RWPE1 (cell line): ENCODE measurements around the gene PLA2G2E.
"Not testable (repeated sequence)": the region's sequence is repeated elsewhere in the genome, so short reads cannot be mapped to it uniquely, and the experiment has no call there.

ENCODE experiments used
- CTCF ChIA-PET: fragments of 350-600 bp; sonication (Branson Sonifier 250); formaldehyde crosslinking; extraction: SDS; loops from one replicate; lab custom pipeline; 2021; lab: Yijun Ruan, JAX
- POLR2A ChIA-PET: fragments of 400-600 bp; formaldehyde crosslinking; extraction: SDS; loops from one replicate; lab custom pipeline; 2020; ENCODE audit warnings: antibody characterized with exemption; ENCODE audit not compliant: low non-redundant PET; lab: Yijun Ruan, JAX
- DNase-seq: peaks from one replicate; pipeline ENCODE4 v3.0.0; 2012; ENCODE audit warnings: low spot score
- H3K27ac ChIP-seq: fragments of 450-650 bp; 2 replicates; pipeline ENCODE4 v1.5.1; 2017
- CTCF ChIP-seq: fragments of 450-650 bp; conservative IDR thresholded peaks from 2 replicates; pipeline ENCODE4 v1.5.1; 2017; ENCODE audit warnings: low read depth, mild to moderate bottlenecking

PLA2G2E gene

GRCh38 chr1:19938472-19938871 is 15.1 kb upstream of the PLA2G2E start:
- no peak for TF ChIP-seq CTCF
- CTCF ChIA-PET: interaction anchor here (0.7 kb wide), 1 partner anchor 542 kb away, joined by 3 read pairs; no protein-coding TSS in a partner anchor
- no peak for DNase-seq
- no peak overlapping the region for H3K27ac ChIP-seq
- POLR2A ChIA-PET: no interaction called here

- ChIA-PET CTCF (no interaction called here), POLR2A (no interaction called here)
Measured at GRCh38 chr1:19936061-19936750, 12.8 kb upstream of the PLA2G2E start.

GRCh38 chr1:19934336-19934735 is 10.9 kb upstream of the PLA2G2E start:
- DNase-seq: no peak
- no peak overlapping the region for H3K27ac ChIP-seq
- ChIA-PET CTCF (no interaction called here), POLR2A (no interaction called here)
- no peak for TF ChIP-seq CTCF

More at GRCh38 chr1:19936061-19936750, 12.8 kb upstream of the PLA2G2E start:
- H3K27ac ChIP-seq: no peak overlapping the region
- no peak for TF ChIP-seq CTCF
- DNase-seq: no peak

- no peak for TF ChIP-seq CTCF
- CTCF ChIA-PET: no interaction called here
Measured at GRCh38 chr1:19932866-19933265, 9.4 kb upstream of the PLA2G2E start.

GRCh38 chr1:19927130-19927421 is 3.7 kb upstream of the PLA2G2E start:
- CTCF ChIA-PET, DNase-seq, POLR2A ChIA-PET, H3K27ac ChIP-seq: not testable (repeated sequence)

More at GRCh38 chr1:19932866-19933265, 9.4 kb upstream of the PLA2G2E start:
- H3K27ac ChIP-seq: no peak overlapping the region
- POLR2A ChIA-PET: no interaction called here
- no peak for DNase-seq

- no peak overlapping the region for H3K27ac ChIP-seq
- DNase-seq: peak; percentile 38
- no peak for TF ChIP-seq CTCF
- ChIA-PET POLR2A (no interaction called here), CTCF (no interaction called here)
Measured at GRCh38 chr1:19926296-19927129, 3.1 kb upstream of the PLA2G2E start.
